ENCODE measurements around the gene DYSF.
A peak's percentile ranks its signal among the peaks of the same experiment; 100 is the strongest.

Gene DYSF

GRCh38 chr2:71552861-71553301 lies 99.5 kb downstream of the DYSF start:
- no peak for DNase-seq (ENCODE audit: low read depth)

GRCh38 chr2:71554028-71554705 lies 100.8 kb downstream of the DYSF start:
- no peak for DNase-seq (ENCODE audit: low read depth)

- no peak for DNase-seq (ENCODE audit: low read depth)
These were observed 101.3 kb downstream of the DYSF start for GRCh38 chr2:71554706-71555056.

DNA sequence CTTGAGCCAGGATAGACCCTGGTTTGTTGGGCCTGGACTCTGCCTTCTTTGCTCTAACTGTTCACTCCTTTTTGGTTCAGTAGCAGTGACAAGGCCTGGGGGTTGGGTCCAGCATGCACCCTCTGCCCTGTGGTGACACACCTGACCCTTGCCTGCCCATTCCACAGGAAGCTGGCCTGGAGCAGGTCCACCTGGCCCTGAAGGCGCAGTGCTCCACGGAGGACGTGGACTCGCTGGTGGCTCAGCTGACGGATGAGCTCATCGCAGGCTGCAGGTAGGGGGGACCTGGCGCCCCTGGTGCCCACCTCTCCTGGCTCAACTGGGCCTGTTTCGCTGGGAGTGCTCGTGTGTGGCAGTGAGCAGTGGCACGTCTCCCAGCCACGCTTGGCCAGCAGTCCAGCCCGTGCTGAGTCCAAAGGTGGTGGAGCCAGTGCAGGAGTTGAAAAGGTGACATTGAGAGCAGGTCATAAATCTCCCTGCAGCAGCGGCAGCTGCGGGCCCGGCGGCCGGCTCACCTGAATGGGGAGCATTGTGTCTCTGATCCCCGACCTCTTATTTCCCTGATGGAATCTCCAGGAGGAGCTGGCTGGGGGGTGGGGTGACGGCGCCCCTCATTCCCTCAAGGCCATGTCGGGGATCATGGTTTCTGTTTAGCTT lies 102.6 kb downstream of the DYSF start:
- DNase-seq (ENCODE audit: low read depth), result no peak

DNA sequence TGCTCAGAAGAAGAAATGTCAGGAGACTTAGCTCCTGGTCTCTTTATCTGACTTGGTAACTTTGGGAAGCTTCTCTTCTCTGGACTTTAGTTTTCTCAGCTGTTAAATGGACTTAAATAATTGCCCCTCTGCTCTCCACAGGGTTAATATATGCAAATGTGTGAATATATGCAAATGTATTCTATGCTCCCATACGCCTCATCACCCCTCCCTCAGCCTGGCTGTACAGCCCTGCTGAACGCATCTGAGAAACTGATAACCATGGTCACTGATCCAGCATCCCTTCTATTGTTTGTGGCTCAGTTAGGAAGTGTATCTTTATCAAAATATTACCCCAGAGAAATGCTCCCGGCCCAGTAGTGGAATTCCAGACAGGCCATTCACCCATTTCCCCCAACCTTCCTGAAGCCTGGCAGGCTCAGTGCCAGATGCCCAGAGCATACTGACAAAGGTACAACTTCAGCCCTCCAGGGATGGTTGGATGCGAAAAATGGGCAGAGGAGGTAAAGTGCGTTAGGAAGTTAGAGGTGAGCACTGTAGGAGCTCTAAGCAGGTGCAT lies 103.4 kb downstream of the DYSF start:
- no peak for DNase-seq (ENCODE audit: low read depth)

GRCh38 chr2:71557321-71557720 lies 104.0 kb downstream of the DYSF start:
- DNase-seq (ENCODE audit: low read depth), result no peak

DNA sequence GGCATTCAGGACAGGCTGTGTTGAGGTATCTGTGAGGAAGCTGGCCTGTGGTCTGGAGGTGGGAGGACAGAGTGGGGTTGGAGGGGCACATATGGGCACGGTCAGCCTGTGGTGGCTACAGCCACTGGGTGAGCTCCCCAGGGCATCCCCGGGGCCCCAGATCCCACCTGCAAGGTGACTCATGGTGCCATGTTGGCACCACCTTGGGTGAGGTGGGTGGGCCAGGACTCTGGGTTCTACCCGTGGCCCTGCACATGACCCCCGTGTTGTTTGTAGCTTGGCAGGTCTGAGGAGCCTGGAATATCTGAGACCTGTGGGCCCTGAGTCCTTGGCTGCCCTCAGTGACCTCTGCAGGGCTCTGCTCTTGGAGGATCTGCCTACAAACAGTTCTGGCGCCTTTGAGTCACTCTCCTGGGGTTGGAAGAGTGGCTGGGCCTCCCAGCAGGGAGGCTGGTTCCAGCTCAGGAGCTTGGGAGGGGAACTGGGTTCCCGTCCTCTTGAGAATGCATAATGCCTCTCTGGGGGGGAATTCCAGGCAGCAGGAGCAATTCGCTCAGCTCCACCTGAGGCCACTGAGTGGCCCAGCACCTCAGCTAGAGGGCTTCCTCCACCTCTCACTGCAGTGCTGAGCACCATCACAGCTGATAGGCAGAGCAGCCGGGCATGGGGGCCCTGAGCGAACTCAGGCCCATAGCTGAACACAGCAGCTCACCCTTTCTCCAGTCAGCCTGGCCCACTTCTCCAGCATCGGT lies 105.1 kb downstream of the DYSF start:
- no peak for DNase-seq (ENCODE audit: low read depth)

DNA sequence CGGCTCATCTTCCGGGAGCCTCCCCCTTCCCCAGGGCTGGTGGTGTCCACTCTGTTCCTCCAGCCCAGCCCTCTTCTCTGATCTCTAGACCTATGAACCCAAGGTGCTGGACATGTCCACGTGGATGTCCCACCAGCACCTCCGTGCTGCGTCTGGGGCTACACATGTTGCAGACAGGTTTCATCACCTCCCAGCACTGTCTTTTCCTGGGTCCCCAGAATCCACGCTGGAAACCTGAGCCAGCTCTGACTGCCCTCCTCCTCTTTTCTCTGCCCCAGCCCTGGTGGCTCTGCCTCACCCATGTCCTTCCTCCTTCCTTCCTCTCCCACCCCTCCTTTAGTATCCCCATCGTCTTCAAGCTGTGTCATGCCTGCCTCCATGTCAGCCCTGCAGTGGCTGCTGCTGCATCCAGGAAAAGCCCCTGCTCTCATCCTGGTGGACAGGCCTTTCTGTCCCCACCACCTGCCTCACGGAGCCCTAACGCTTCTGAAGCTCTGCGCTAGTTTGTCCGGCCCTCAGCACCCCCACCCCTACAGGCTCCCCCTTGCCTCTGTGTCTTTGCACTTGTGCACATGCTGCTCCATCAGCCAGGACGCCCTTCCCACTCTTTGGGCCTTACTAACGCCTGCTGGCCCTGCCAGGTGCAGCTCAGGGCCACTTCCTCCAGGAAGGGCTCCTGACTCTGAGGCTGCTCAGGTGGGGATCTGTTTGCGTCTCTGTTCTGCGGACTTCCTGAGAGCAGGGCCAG lies 105.9 kb downstream of the DYSF start:
- DNase-seq (ENCODE audit: low read depth), result no peak

DNA sequence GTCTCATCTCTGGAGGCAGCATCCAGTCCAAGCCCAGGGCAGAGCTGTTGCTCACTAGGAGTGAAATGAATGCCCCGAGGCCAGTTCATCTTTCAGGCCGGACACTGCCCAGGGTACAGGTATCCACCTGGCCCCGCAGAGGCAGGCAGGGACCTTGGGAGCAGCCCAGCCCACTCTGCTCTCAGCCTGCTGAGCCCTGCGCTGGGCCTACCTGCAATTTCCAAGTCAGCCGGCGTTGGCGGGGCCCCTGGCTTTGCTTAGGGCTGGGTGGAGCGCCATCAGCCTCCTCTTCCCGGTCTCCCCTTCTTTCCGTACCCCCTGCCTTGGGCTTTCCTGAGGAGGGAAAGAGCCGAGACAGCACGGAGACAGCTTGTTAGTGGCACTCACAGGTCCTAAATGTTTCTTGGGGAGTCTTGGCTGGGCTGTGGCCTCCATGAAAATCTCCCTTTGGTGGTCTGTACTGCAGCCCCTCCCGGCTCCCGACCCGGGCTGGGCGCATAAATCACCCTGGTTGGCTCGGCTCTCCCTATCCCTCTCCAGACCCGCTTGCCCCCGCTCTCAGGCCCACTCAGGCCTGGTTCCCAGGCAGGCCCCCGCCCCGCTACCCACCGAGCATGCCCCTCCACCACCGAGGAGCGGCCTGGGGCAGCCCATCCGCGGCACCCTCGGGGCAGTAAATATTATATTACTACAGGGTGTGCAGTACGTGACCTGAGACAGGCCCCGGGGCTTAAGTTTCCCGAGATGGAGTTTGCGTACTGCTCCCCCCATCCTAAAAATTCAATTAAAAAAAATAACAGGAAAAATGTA lies 106.7 kb downstream of the DYSF start:
- DNase-seq (ENCODE audit: low read depth), result no peak

- no peak for DNase-seq (ENCODE audit: low read depth)
These were observed 107.3 kb downstream of the DYSF start for GRCh38 chr2:71560638-71561011.

- no peak for DNase-seq (ENCODE audit: low read depth)
These were observed 108.3 kb downstream of the DYSF start for GRCh38 chr2:71561441-71562267.

DNA sequence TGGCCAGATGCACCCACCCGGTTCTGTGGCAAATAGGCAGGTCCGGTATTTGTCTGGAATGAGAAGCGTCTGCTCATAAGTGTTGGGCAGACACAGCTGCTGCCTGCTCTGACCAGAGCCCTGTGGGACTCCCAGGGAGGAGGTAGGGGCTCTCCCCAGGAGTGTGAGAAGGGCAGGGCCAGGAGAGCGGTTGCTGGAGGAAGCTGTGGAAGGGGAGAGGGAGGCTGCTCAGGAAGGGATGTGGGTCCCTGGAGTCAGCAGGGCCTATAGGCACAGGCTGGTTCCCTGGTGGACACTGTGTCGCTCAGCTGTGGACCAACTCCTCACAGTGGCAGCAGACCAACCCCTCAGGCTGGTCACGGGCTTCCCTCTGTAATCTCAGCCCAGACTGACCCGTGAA lies 109.2 kb downstream of the DYSF start:
- DNase-seq (ENCODE audit: low read depth), result no peak

DNA sequence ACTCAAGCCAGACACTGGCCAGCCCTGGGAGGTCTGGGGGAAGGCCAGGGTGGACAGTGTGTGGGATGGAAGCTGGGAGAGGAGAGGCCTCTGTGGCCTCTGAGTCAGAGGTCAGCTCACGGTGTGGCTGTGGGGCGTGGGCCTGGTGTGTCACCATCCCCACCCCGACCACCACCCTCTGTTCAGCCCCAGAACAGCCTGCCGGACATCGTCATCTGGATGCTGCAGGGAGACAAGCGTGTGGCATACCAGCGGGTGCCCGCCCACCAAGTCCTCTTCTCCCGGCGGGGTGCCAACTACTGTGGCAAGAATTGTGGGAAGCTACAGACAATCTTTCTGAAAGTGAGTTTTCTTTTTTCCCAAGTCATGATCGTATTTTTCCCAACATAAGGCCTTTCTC lies 110.5 kb downstream of the DYSF start:
- no peak for DNase-seq (ENCODE audit: low read depth)

- no peak for DNase-seq (ENCODE audit: low read depth)
These were observed 111.0 kb downstream of the DYSF start for GRCh38 chr2:71564361-71564760.

DNA sequence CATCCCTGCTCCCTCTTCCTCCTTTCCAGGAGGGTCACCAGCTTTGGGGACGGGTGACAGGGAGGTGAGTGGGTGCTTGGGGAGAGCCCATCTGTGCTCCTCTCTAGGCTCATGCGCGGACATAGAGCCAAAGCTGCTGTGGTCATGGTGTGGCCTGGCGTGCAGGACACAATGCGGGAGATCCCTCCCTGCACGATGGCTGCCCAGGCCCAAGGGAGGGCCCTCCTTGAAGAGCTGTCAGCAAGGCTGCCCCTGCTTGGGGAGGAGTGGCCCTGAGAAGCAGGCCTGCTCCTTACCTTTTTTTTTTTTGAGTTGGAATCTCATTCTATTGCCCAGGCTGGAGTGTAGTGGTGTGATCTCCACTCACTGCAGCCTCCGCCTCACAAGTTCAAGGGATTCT lies 111.4 kb downstream of the DYSF start:
- no peak for DNase-seq (ENCODE audit: low read depth)

GRCh38 chr2:71566372-71566771 lies 113.0 kb downstream of the DYSF start:
- DNase-seq (ENCODE audit: low read depth), result peak; percentile 76

GRCh38 chr2:71567625-71568024 lies 114.3 kb downstream of the DYSF start:
- no peak for DNase-seq (ENCODE audit: low read depth)

DNA sequence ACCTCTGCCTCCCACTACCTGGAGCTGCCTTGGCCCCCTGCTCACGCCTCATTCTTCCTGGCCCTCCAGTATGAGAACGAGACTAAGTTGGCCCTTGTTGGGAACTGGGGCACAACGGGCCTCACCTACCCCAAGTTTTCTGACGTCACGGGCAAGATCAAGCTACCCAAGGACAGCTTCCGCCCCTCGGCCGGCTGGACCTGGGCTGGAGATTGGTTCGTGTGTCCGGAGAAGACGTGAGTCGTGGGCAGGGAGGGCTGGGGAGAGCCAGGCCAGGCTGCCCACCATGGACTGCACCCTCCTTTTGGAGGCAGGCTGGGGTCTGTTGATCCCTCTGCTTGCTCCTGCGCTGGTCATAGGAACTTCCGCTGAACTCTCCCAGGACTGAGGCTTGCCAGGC lies 114.7 kb downstream of the DYSF start:
- DNase-seq (ENCODE audit: low read depth), result no peak

DNA sequence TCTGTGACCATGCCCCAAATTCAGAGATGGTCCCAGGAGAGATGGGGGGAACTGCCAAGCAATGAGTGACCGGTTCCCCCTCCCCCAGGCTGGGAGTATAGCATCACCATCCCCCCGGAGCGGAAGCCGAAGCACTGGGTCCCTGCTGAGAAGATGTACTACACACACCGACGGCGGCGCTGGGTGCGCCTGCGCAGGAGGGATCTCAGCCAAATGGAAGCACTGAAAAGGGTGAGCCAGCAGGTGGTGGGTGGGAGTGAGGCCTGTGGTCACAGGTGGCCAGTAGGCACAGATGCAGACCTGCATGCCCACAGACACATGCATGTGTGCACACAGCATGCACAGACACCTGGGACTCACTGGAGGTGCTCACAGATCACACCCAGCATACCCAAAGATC lies 117.2 kb downstream of the DYSF start:
- no peak for DNase-seq (ENCODE audit: low read depth)

- no peak for DNase-seq (ENCODE audit: low read depth)
These were observed 117.6 kb downstream of the DYSF start for GRCh38 chr2:71570951-71571460.
